Measurements from ENCODE around the gene CDR2.
A peak's percentile ranks its signal among the peaks of the same experiment; 100 is the strongest.
"Not testable (repeated sequence)": the region's sequence is repeated elsewhere in the genome, so short reads cannot be mapped to it uniquely, and the experiment has no call there.

The CDR2 gene

DNA sequence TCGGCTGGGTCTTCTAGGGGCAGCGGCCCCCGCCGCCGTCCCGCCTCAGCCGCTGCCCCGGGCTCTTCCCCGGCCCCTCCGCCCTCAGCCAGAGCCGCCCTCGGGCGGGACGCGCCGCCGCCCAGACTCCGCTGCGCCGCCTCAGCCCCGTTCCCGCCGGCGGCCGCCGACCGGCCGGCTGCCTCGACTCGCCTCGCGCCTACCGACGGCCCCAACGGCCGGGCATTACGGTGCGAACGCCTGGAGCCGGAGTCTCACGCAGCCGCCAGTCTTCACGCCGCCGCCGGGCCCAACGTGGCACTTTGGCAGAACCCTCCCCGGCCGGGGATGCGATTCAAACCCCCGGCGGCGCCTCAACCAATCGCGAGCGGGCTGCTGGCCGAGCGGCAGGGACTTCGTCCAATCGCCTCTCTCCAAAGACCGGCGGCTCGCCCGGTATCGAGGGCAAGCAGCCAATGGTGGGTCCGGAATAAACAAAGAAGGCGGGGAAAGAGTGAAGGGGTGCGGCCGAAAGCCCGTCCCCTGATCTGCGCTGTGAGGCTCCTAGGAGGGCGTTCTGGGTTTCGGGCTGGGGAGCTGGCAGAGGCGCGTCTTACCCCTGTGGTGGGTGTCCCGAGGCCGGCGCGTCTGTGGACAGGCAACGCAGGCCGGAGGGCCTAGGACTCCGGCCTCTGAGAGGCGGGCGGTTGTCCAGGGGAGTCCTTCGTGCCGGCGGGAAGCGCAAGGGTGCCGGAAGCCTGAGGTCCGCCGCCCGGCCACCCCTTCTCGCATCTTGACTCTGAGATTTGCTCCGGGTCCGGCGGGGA is at the start of gene CDR2:
CDR2 (minus strand) TSS at position 309 of the 806 bp plus-strand sequence. CDS start 310 bp downstream, outside the sequence.
- DNase-seq: peak; percentile 91

DNA sequence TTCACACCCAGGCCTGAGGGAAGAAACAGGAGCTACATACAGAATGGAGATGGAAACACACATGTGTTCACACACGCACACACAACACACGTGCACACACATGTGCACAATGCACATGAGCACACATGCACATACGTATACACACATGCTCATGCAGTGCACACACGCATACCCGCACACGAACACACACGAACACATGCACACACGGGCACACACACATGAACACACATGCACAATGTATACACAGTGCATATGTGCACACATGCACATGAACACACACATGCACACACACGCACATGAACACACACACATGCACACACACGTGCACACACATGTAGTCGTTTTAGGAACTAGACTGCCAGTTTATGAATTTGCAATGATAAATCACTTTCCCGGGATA is 49.3 kb upstream of the CDR2 start:
- DNase-seq: no peak

DNA sequence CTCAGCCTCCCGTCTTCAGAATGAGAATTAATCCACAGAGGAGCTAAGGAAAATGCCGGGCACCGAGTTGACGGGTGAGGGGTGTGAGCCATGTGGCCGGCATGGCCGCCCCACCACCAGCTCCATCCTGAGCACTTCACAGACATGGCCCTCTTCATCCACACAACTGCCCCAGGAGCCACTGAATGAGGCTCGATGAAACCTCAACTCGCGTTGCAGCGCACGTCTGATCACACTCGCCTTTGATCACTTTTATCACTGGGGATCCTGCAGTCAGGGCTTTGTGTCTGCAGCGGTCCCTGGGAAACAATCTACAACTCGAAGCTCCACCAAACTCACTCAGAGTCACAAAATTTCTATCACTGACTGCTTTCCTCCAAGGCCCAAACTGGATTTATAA is 46.7 kb upstream of the CDR2 start:
- DNase-seq: no peak

DNA sequence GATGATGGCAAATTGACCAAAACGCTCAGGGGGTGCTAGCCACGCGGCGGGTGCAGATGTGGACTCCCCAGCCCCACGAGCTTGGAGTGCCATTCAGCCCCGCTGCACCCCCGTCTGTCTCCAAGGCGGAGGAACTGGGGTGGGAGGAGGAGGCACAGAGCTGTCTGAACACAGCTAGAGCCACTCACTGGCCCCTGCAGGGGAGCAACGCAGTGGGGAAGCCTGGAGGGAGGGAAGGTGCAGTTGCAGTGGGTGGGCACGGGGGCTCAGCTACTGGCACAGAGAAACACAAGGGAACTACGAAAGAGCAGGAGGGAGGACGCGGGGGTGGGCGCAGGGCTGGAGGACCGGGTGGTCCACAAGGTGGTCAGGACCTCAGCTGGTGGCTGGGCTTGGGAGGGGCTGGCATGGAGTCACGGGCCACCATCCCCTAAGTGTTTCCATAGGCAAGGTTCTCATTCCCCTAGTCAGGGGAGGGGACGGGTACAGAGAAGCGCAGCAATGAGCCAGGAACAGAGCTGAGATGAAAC is 46.3 kb upstream of the CDR2 start:
- DNase-seq: no peak

DNA sequence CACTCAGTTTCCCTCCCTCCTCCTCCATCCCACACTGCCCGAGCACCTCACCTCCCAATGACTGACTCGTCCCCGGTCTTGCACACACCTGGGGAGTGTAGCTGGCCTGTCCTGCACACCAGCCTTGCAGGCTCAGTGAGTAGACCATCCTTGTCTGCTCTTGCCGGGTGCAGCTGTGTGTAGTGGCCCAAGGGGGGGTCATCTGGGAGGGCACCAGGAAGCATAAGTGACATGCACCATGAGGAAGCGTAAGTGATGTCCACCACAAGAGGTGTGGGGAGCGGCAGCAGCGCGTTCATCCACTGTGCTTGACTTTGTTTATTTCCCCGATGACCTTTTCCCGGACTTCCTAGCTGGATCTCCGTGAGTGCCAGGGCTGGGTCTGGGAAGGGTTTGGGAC is 45.5 kb upstream of the CDR2 start:
- no peak for DNase-seq

DNA sequence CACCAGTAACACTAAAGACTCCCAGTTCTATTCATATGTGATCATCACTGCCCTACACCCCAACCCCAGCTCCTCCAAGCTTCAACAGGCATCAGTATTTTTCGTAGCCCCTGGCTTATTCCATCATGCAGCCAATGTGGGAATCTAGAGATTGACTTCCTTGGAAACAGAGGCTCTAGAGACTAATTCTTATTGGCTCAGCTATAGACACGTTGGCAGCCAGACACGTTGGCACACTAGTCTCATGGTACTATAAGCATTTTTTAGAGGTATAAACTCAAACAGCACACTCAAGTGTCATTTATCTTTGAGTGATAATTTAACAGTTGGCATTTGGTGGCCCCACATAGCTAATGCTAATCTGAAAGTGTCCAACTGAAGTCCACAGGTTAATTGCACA is 44.4 kb upstream of the CDR2 start:
- DNase-seq: no peak

DNA sequence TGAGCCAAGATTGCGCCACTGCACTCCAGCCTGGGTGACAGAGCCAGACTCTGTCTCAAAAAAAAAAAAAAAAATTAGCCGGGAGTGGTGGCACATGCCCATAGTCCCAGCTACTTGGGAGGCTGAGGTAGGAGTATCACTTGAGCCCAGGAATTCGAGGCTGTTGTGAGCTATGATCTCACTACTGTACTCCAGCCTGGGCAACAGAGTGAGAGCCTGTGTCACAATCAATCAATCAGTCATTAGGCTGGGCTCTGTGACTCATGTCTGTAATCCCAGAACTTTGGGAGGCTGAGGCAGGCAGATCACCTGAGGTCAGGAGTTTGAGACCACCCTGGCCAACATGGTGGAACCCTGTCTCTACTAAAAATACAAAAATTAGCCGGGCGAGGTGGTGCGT is 43.4 kb upstream of the CDR2 start:
- not testable (repeated sequence) for DNase-seq

DNA sequence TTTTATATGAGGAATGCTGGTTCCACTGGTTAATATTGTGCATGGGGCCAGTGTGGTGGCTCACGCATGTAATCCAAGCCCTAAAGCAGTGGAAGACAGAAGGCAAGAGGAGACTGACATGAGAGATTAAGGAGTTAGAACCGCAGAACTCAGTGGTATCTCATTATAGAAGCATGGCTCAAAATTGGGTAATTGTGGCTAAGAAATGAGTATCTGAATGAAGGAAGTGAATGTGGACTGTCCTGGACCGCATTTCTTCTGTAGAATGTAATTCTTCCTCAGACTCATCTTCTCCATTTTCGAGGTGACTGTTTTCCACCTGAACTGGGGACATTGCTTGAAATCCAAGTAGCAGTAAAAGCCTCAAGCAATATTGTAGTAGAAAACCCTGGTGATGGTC is 42.6 kb upstream of the CDR2 start:
- no peak for DNase-seq

DNA sequence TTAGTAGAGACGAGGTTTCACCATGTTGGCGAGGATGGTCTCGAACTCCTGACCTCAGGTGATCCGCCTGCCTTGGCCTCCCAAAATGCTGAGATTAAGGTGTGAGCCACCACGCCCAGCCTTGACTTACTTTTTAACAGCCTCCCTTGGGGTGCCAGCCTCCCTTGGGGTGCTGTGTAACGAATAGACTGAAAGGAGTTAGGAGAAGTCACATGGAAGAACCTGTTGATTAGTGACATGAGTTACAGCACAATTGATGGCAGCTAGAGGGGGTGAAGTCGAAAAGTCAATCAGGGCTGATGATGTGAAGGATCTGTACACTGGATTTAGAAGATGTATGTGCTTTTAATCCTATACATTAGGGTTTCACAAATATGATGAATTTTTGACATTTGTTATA is 39.4 kb upstream of the CDR2 start:
- no peak for DNase-seq

DNA sequence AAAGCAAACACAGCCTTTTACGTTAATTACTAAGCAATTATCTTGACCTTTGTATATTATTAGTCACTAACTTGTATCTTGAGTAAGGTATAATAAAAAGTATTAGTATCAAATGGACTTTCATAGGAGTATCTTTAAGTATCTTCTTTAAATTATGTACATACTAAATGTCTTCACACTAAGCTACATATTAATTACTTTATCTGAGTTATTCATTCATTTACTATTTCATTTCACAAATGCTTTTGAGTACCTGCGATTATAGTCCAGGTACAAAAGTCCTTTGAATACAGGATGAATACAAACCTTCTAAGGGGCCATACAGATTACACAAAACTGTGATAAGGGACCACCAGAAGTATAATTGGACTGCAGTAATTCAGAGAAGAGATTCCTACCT is 33.1 kb upstream of the CDR2 start:
- DNase-seq: no peak

DNA sequence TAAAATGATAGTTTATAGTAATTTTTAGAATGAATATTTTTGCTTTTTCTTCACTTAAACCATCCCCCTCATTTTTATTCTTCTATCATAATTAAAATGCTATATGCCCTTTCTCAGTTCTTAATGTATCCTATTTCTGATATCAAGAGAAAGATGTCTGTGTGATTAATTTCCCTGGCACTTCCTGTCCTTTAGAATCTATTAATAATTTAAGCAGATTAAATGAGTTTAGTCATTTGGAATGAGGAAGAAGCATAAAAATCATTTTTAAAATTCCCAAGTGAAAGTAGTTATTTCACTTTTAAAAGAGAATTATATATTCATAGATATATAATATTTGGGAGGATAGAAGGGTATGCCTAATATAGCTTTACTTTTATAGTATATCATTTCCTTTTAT is 27.8 kb upstream of the CDR2 start:
- DNase-seq: no peak

DNA sequence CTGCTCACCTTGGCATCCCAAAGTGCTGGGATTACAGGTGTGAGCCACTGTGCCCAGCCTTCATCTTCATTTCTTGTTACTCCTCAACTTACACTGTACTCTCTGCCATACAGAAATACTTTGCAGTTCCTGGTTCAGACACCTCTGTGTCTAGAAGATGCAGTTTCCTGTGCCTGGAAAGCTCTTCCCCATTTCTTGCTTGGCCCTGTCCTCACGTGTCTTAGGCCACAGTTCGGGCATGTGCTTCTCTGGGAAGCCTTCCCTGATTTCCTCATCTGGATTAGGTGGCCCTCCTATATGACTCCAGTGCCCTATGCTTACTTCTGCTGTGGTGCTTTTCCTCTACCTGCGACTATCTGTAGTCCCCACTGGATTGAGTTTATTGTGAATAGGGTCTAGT is 26.5 kb upstream of the CDR2 start:
- no peak for DNase-seq

DNA sequence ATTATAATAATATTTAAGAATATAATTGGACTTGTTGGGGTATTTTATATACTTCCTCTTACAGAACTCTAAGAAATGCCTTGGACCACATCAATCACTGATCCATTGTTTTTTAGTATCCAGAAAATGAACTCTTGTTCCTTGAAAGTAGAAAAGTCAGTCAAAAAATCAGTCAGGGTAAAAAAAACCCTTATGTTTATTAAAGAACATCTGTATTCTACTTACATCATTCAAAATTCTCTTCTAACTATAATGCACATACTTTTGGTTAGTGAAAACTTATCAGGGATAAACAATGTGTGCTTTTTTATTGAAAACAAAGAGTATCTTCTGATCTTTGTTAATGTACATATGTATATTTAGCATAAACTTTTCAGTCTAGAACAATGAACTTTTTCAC is 23.5 kb upstream of the CDR2 start:
- no peak for DNase-seq

DNA sequence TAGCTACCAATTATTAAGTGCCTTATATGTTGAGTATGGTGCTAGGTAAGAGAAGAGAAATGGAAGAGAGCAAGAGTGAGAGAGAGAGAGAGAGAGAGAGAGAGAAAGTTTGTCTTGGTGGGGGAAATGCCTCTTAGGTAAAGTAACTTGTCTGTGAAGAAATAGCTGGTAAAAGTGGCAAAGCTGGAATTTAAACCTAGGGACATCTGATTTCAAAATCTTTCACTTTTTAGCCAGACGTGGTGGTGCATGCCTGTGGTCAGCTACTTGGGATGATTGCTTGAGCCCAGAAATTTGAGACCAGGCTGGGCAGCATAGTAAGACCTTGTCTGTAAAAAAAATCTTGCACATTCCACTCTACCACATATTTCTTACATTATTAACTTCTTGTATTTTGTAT is 23.0 kb upstream of the CDR2 start:
- DNase-seq: no peak

DNA sequence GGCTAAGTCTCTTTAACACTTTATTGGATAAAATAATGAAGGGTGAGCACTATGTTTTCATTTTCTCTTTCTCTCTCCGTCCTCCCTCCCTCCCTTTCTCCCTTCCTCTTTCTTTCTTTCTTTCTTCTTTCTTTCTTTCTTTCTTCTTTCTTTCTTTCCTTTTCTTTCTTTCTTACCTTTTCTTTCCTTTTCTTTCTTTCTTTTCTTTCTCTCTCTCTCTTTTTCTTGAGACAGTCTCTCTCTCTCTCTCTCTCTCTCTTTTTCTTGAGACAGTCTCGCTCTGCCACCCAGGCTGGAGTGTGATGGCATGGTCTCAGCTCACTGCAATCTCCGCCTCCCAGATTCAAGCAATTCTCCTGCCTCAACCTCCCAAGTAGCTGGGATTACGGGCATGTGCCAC is 21.5 kb upstream of the CDR2 start:
- no peak for DNase-seq

DNA sequence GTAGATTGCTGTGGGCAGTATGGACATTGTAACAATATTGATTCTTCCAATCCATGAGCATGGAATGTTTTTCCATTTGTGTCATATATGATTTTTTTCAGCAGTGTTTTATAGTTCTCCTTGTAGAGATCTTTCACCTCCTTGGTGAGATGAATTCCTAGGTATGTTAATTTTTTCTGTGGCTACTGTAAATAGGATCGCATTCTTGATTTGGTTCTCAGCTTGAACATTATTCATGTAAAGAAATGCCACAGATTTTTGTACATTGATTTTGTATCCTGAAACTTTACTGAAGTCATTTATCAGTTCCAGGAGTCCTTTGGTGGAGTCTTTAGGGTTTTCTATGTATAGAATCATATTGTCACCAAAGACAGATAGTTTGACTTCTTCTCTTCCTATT is 19.7 kb upstream of the CDR2 start:
- DNase-seq: no peak

DNA sequence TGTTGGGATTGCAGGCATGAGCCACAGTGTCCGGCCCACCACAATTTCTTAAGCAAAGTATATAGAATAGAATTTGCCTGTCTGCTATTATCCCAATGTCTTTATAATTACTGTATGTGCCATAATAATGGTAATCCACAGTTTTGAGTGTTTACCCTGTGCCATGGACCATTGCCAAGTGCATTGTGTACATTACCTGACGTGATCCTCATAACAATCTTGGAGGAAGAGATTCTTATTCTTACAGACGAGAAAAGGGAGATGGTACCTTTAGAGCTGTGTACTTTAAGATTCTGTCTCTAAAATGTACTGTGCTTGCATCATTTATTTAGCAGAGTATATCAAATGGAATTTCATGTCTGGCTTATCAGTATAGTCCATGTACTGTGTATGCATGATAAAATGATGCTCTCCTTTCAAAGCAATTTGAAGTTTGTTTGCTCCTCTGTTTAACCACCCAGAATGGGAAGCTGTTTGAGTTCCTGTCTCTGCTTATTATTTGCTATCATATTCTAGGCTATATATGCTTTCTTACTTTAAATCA is 13.8 kb upstream of the CDR2 start:
- no peak for DNase-seq

DNA sequence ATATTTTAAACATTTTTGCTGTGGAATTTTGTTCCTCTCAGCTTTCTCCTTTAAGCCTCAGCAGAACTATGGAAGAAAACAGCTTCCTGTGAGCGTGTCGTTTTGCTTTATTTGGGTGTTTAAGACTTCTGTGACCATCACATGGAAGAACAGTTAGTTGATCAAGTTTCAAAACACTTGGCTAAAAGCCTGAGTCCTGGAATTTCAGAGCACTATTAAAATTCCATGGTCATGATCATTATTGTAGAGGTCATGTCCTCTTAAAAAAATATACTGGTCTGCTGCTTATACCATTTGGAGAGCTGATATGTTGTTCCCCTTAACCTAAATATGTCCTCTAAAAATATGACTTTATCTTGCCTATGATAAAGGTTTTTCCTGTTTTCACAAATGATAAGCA is 12.6 kb upstream of the CDR2 start:
- DNase-seq: no peak

DNA sequence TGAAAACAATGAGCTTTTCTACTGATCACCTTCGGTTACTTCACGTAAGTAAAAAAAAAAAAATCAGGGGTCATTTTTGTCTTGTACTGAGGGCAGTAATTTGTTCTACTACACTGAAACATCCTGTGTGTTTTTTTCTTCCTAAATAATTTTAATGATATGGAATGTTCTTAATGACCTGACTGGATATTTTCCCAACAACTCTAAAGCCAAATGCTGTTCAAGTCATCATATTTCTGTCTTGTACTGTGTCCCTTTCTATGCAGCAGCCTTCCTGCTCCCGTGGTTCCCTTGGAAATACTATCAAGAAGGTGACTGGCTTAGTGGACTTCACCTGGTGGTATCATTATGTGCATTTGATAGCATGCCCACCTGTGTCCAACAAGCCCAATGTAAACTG is 10.8 kb upstream of the CDR2 start:
- no peak for DNase-seq

DNA sequence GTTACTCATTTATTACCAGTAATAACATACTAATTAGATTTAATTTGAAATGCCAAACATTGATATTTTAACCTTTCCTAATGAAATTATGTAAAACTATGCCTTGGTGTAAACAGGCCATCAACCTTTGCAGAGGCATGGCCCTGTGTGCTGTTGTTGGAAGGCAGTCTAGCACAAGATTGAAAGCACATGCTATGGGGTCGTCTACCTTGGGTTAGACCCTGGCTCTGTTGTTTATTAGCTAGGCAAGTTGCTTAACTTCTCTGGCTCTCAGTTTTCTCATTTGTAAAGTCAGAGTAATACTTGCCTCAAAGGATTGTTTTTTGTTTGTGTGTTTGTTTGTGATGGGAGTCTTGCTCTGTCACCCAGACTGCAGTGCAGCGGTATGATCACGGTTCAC is 9.4 kb upstream of the CDR2 start:
- no peak for DNase-seq

DNA sequence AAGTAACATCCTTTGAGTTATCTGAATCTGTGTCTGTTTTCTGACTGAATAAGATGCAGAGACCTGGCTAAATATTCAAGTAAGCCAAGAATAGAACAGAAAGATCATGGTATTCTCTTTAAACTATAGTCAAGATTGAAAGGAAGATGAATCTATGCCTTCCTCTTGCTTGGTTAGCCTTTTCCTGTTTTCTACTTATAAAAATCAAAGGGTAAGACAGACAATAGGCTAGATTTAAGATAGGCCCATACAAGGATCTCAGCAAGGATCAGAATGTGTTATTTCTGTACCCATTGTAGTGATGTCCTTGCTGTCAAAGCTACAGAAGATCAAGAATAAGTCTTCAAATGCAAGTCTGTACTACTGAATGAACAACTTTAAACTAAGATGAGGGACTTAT is 7.0 kb upstream of the CDR2 start:
- no peak for DNase-seq

DNA sequence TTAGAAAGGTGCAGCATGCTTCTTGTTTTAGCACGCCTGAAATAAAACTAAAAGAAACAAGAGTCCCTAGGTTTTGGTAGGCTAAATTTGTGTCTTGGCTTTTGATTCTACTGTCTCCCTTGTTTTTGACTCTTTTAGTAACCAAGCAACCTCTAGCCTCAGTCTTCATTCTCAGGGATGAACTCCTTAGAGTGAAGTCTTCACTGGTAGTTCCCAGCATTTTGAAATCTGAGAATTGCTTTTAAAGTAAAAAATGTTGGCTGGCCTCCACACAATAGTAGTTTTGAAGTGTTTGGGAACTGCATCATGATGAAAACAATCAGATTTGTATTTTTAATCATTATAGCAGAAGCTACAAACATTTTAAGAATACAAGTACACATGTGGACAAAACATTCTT is 6.1 kb upstream of the CDR2 start:
- DNase-seq: no peak

DNA sequence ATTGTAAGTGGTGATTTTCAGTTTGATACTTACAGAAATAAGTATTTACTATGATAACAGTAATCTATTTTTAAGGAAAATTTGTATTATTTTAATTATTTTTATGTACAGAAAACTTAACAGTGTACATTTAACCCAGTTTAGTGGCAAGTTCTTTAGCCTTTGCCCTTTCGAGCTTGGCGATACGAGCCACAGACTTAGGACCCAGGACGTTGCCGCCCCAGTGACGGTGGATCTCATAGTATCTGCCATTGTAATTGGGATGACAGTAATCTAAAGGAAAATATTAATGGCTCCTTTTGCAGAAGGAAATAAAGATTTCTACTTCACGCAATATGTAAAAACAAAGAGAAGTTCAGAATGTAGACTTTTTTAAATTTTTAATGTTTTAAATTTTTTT is 5.2 kb upstream of the CDR2 start:
- DNase-seq: no peak

DNA sequence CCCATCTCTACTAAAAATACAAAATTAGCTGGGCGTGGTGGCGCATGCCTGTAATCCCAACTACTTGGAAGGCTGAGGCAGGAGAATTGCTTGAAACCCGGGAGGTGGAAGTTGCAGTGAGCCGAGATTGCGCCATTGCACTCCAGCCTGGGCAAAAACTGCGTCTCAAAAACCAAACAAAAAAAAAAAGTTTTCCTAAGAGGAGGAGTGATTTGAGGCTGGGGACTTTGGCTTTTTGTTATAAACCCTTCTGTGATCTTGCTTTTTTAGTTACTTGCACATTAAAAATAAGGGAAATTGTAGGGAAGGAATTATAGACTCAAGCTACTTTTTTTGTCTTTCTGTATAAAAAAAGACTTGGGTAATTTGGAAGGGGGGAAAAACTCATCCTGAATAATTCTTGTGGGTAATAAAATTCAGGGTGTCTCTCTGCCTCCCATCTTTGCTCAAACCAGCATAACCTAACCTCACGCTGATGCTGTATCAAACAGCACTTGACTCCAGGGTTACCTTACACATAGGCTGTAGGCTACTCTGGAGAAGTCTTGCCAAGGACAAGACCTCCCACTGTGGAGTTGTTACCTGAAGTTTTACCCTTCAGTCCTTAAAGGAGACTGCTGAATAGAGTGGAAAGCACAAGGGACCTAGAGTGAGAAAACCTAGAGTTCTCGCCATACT is 1.7 kb upstream of the CDR2 start:
- no peak for DNase-seq

All from GOT3 (cell line).